SK-N-SH (cell line): Measurements from ENCODE around the gene PTPRK. TPM values are rescaled to one million over a fixed set of nuclear protein-coding genes. Genes with fewer than 3 reads are reported as not detected.

Experiments used
- CTCF ChIA-PET: fragments of 300-600, 350-600 bp; formaldehyde crosslinking; extraction: SDS; loops from one replicate; lab custom pipeline; 2021; lab: Yijun Ruan, JAX
- POLR2A ChIA-PET: fragments of 350-600 bp; sonication (Branson Sonifier 250); formaldehyde crosslinking; extraction: SDS; loops from one replicate; lab custom pipeline; 2020; ENCODE audit warnings: antibody characterized with exemption, inconsistent platforms; lab: Yijun Ruan, JAX
- DNase-seq: peaks from one replicate; pipeline ENCODE4 v3.0.0; 2012
- H2AFZ ChIP-seq: fragments of 200-600 bp; sonication (generic); 2 replicates; pipeline ENCODE4 v1.8.1; 2016; ENCODE audit warnings: antibody characterized with exemption, mild to moderate bottlenecking, low read depth
- H3F3A ChIP-seq: fragments of 200-600 bp; sonication (generic); replicated peaks from 2 replicates; pipeline ENCODE3; 2016; ENCODE audit warnings: antibody characterized with exemption, mild to moderate bottlenecking; ENCODE audit not compliant: insufficient read depth
- H3K27ac ChIP-seq, 2 experiments: fragments of 200-500 bp in 1 of 2; fragments of 200-600 bp in 1 of 2; sonication (Bioruptor generic) in 1 of 2; sonication (generic), shearing (Covaris generic) in 1 of 2; 2 replicates each; pipeline versions ENCODE4 v1.5.1 to v1.6.1; 2014 to 2016; ENCODE audit warnings: low read depth in 2 of 2, inconsistent platforms in 1 of 2, low read length in 1 of 2, mild to moderate bottlenecking in 1 of 2, mixed read lengths in 1 of 2
- H3K27me3 ChIP-seq: fragments of 200-600 bp; sonication (generic), shearing (Covaris generic); 2 replicates; pipeline ENCODE4 v1.6.1; 2016; ENCODE audit warnings: mixed run types; ENCODE audit not compliant: insufficient read depth
- H3K36me3 ChIP-seq, 2 experiments: fragments of 200-500 bp in 1 of 2; fragments of 200-600 bp in 1 of 2; sonication (Bioruptor generic) in 1 of 2; sonication (generic) in 1 of 2; replicated peaks in 1 of 2; 2 replicates each; pipeline versions ENCODE3 to v1.5.1; 2014 to 2016; ENCODE audit warnings: low read length in 1 of 2, mild to moderate bottlenecking in 1 of 2; ENCODE audit not compliant: insufficient read depth in 2 of 2, control insufficient read depth in 1 of 2
- H3K4me1 ChIP-seq, 2 experiments: fragments of 200-500 bp in 1 of 2; fragments of 200-600 bp in 1 of 2; sonication (Bioruptor generic) in 1 of 2; sonication (generic), shearing (Covaris generic) in 1 of 2; 2 replicates each; pipeline versions ENCODE4 v1.5.1 to v1.6.1; 2014 to 2016; ENCODE audit warnings: low read depth in 1 of 2, low read length in 1 of 2, mixed run types in 1 of 2; ENCODE audit not compliant: insufficient read depth in 2 of 2, control insufficient read depth in 1 of 2
- H3K4me2 ChIP-seq: fragments of 200-600 bp; sonication (generic), shearing (Covaris generic); 2 replicates; pipeline ENCODE4 v1.6.1; 2017; ENCODE audit warnings: mixed run types
- H3K4me3 ChIP-seq, 2 experiments: fragments of 200-500 bp in 1 of 2; fragments of 200-600 bp in 1 of 2; sonication (Bioruptor generic) in 1 of 2; sonication (generic), shearing (Covaris generic) in 1 of 2; 2 replicates each; pipeline versions ENCODE4 v1.5.1 to v1.8.1; 2014 to 2016; ENCODE audit warnings: low read depth in 2 of 2, inconsistent platforms in 1 of 2, low read length in 1 of 2, mild to moderate bottlenecking in 1 of 2, mixed read lengths in 1 of 2, moderate library complexity in 1 of 2
- H3K79me2 ChIP-seq: fragments of 200-600 bp; sonication (generic); 2 replicates; pipeline ENCODE4 v1.8.1; 2017; ENCODE audit warnings: mild to moderate bottlenecking; ENCODE audit not compliant: insufficient read depth
- H3K9ac ChIP-seq: fragments of 200-600 bp; sonication (generic); 2 replicates; pipeline ENCODE4 v1.6.1; 2017; ENCODE audit warnings: mixed run types
- H3K9me2 ChIP-seq: fragments of 200-600 bp; sonication (generic); 2 replicates; pipeline ENCODE4 v1.6.1; 2017; ENCODE audit warnings: mixed run types
- H3K9me3 ChIP-seq: fragments of 200-600 bp; sonication (generic); 2 replicates; pipeline ENCODE4 v1.6.1; 2017; ENCODE audit warnings: mixed run types, mild to moderate bottlenecking, moderate library complexity
- H4K20me1 ChIP-seq: fragments of 200-600 bp; sonication (generic); 2 replicates; pipeline ENCODE4 v1.6.1; 2017; ENCODE audit warnings: mild to moderate bottlenecking, mixed run types; ENCODE audit not compliant: insufficient read depth
- CHD2 ChIP-seq: fragments of 150-350 bp; IDR thresholded peaks from 2 replicates; pipeline ENCODE4 v1.6.1; 2018; ENCODE audit warnings: low read length; ENCODE audit not compliant: partially characterized antibody
- EZH2phosphoT487 ChIP-seq: fragments of 200-600 bp; sonication (generic); IDR thresholded peaks from 2 replicates; pipeline ENCODE4 v1.6.1; 2017; ENCODE audit warnings: low read depth, mixed run types, mild to moderate bottlenecking, antibody characterized with exemption, moderate library complexity, borderline replicate concordance
- FOSL2 ChIP-seq: IDR thresholded peaks from 2 replicates; pipeline ENCODE4 v1.4.0; 2012; ENCODE audit warnings: low read depth, mild to moderate bottlenecking, moderate library complexity, borderline replicate concordance
- FOXJ3 ChIP-seq: sonication (generic); formaldehyde crosslinking; IDR thresholded peaks from 2 replicates; pipeline ENCODE4 v1.5.1; 2020; ENCODE audit warnings: mild to moderate bottlenecking, missing genetic modification reagents
- FOXM1 ChIP-seq: IDR thresholded peaks from 2 replicates; pipeline ENCODE4 v1.4.0; 2012; ENCODE audit warnings: low read depth, mild to moderate bottlenecking
- GABPA ChIP-seq: IDR thresholded peaks from 2 replicates; pipeline ENCODE4 v1.4.0; 2012; ENCODE audit warnings: low read depth, mild to moderate bottlenecking
- MEF2A ChIP-seq: IDR thresholded peaks from 2 replicates; pipeline ENCODE4 v1.4.0; 2012; ENCODE audit warnings: low read depth, borderline replicate concordance
- MXI1 ChIP-seq: IDR thresholded peaks from 2 replicates; pipeline ENCODE4 v1.6.1; 2012; ENCODE audit warnings: mild to moderate bottlenecking, low read depth, low read length, improper control_type of control experiment
- RXRA ChIP-seq: IDR thresholded peaks from 2 replicates; pipeline ENCODE4 v1.4.0; 2012; ENCODE audit warnings: low read depth, mild to moderate bottlenecking, borderline replicate concordance
- SMC3 ChIP-seq: IDR thresholded peaks from 2 replicates; pipeline ENCODE4 v1.6.1; 2012; ENCODE audit warnings: low read depth, low read length, improper control_type of control experiment
- TAF1 ChIP-seq: IDR thresholded peaks from 2 replicates; pipeline ENCODE4 v1.6.1; 2012; ENCODE audit warnings: low read depth, mild to moderate bottlenecking, low read length, moderate library complexity, borderline replicate concordance
- TEAD4 ChIP-seq: IDR thresholded peaks from 2 replicates; pipeline ENCODE4 v1.4.0; 2012; ENCODE audit warnings: mild to moderate bottlenecking, borderline replicate concordance; ENCODE audit not compliant: insufficient read depth
- YY1 ChIP-seq: IDR thresholded peaks from 2 replicates; pipeline ENCODE4 v1.4.0; 2012; ENCODE audit warnings: low read depth, mild to moderate bottlenecking
- WGBS: methylation state at CpG from one replicate; pipeline ENCODE4 v1.1.6; 2017; ENCODE audit warnings: low lambda C conversion rate; 5-methylcytosine and 5-hydroxymethylcytosine counted together
- polyA plus RNA-seq, 3 experiments: library from polyadenylated mRNA; depleted of rRNA; stranded (reverse); fragments of >200 nt; gene quantifications; 2 replicates each; pipeline ENCODE4 v1.2.3, GENCODE V29; 2012
- TF ChIP-seq, protein P1 (sequence below): IDR thresholded peaks from 2 replicates; pipeline ENCODE4 v1.4.0; 2012; ENCODE audit warnings: low read depth, borderline replicate concordance
- TF ChIP-seq, protein P2 (sequence below): fragments of 150-350 bp; IDR thresholded peaks from 2 replicates; pipeline ENCODE4 v1.6.1; 2017; ENCODE audit warnings: antibody characterized with exemption, low read length, low read depth, borderline replicate concordance
- TF ChIP-seq, protein P3 (sequence below): IDR thresholded peaks from 2 replicates; pipeline ENCODE4 v1.4.0; 2012; ENCODE audit warnings: low read depth, borderline replicate concordance
- TF ChIP-seq, protein P4 (sequence below): fragments of 150-350 bp; IDR thresholded peaks from 2 replicates; pipeline ENCODE4 v1.6.1; 2016; ENCODE audit warnings: mild to moderate bottlenecking, low read depth, low read length

PTPRK gene
- polyA plus RNA-seq, 1 of the 3 experiments (the other 2 are of a cell fraction), result 9.5 TPM

DNA sequence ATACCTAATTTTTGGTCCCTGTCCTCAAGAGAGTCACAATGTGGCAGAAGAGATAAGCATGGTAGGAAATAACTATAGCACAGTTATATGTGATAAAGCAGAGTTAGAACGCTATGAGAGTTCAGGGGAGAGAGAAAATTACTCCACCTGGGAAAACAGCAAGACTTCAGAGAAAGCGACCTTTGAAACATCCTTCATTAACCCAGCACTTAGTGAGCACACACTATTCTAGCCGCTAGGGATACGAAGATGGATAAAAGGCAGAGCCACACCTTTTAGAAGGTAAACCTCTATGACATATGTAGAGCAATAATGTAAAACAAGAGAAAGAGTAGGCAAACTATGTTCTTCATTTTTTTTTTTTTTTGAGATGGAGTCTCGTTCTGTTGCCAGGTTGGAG, 264.3 kb downstream of the PTPRK start:
- Histone ChIP-seq H3K27ac (no peak overlapping the region), H3K27me3 (no peaks in the 10 kb centered on the region), H3K79me2 (0 out of 2 replicates have a peak, but pooled peaks cover 6% of the 10 kb centered on the region), H3K36me3 (no peaks in the 10 kb centered on the region), H3K4me3 (no peak overlapping the region), H3K4me1 (no peaks in the 10 kb centered on the region; a peak in 1 of 4 replicates), H4K20me1 (no peaks in the 10 kb centered on the region), H3K4me2 (no peak overlapping the region), H3K9ac (no peak overlapping the region), H3K9me3 (no peaks in the 10 kb centered on the region), H3F3A (no peaks in the 10 kb centered on the region), H3K9me2 (no peaks in the 10 kb centered on the region), H2AFZ (no peak overlapping the region)
- 97% methylated on average over 5 of the region's 5 CpGs for WGBS
- POLR2A ChIA-PET, result no interaction called here
- TF ChIP-seq, protein P1, sequence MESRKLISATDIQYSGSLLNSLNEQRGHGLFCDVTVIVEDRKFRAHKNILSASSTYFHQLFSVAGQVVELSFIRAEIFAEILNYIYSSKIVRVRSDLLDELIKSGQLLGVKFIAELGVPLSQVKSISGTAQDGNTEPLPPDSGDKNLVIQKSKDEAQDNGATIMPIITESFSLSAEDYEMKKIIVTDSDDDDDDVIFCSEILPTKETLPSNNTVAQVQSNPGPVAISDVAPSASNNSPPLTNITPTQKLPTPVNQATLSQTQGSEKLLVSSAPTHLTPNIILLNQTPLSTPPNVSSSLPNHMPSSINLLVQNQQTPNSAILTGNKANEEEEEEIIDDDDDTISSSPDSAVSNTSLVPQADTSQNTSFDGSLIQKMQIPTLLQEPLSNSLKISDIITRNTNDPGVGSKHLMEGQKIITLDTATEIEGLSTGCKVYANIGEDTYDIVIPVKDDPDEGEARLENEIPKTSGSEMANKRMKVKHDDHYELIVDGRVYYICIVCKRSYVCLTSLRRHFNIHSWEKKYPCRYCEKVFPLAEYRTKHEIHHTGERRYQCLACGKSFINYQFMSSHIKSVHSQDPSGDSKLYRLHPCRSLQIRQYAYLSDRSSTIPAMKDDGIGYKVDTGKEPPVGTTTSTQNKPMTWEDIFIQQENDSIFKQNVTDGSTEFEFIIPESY, result no peak
- TF ChIP-seq TAF1 (no peak), CHD2 (no peak), RXRA (no peak), FOXJ3 (CRISPR knock-in tag) (no peak), MXI1 (no peak), EZH2phosphoT487 (no peak), SMC3 (no peak), YY1 (no peak), FOSL2 (no peak), GABPA (no peak), FOXM1 (no peak), TEAD4 (no peak), MEF2A (no peak)
- TF ChIP-seq, protein P2, sequence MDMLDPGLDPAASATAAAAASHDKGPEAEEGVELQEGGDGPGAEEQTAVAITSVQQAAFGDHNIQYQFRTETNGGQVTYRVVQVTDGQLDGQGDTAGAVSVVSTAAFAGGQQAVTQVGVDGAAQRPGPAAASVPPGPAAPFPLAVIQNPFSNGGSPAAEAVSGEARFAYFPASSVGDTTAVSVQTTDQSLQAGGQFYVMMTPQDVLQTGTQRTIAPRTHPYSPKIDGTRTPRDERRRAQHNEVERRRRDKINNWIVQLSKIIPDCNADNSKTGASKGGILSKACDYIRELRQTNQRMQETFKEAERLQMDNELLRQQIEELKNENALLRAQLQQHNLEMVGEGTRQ, result no peak
- TF ChIP-seq, protein P3, sequence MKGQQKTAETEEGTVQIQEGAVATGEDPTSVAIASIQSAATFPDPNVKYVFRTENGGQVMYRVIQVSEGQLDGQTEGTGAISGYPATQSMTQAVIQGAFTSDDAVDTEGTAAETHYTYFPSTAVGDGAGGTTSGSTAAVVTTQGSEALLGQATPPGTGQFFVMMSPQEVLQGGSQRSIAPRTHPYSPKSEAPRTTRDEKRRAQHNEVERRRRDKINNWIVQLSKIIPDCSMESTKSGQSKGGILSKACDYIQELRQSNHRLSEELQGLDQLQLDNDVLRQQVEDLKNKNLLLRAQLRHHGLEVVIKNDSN, result no peak
- TF ChIP-seq, protein P4, sequence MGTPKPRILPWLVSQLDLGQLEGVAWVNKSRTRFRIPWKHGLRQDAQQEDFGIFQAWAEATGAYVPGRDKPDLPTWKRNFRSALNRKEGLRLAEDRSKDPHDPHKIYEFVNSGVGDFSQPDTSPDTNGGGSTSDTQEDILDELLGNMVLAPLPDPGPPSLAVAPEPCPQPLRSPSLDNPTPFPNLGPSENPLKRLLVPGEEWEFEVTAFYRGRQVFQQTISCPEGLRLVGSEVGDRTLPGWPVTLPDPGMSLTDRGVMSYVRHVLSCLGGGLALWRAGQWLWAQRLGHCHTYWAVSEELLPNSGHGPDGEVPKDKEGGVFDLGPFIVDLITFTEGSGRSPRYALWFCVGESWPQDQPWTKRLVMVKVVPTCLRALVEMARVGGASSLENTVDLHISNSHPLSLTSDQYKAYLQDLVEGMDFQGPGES, result no peak
- DNase-seq, result no peak
- CTCF ChIA-PET, result no interaction called here
